CD4-positive, alpha-beta T cell treated with Interleukin-4 for 1 hour (primary cell): Measurements from ENCODE around the gene PHTF2.

Experiments
- DNase-seq, 2 donors: peaks; one replicate each; pipeline ENCODE4 v3.0.0-alpha.2; 2020 to 2022

PHTF2 gene

DNA sequence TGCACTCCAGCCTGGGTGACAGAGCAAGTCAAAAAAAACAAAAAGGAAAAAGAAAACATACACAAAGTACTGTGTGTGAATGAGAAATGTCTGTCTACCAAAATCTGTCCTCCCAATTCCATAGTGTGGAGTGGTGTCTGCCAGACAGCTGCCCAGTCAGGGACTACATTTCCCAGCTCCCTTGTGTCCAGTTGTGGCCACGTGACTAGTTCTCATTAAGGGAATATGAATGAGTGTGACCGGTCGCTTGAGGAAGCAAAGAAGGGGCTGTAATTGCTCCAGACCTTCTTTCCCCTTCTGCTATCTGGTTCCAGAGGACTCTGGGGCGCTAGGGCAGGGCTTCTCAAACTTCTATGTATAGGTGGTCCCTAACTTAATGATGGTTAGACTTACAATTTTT is 204.1 kb downstream of the PHTF2 start:
- no peak for DNase-seq

DNA sequence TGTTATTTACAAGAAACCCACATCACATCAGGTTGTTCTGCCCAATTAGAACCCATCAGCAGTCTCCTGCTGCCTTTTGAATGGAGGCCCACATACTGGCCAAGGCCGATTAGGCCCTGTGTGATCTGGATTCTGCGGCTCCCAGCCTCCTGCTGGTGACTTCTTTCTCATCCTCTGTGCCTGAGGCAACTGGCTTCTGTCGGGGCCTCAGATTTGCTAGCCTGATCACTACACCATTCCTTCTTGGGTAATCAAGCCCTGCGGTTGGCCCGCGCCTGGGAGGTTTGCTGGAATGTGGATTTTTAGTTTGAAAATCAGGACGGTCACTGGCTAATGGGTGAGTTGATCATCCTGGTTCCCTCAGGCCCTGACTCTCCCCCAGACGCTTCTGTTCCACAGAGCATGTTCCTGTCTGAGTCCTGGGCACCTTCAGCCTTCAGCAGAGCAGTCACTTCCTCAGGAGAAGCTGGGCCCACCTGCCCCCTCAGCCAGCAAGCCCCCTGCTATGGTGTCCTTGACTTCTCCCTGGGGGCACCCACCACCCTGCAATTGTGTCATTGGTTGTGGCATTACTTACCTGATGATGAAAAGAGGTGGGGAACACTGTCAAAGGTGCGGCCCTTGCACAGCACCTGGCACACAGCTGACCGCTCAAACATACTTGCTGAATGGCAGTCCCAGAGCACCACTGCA is 207.6 kb downstream of the PHTF2 start:
- DNase-seq: no peak
